ENCODE results near the gene LRRN4CL. TPM values are rescaled to one million over a fixed set of nuclear protein-coding genes. Genes with fewer than 3 reads are reported as not detected.
"Not testable (repeated sequence)": the region's sequence is repeated elsewhere in the genome, so short reads cannot be mapped to it uniquely, and the experiment has no call there.

Gene LRRN4CL
- total RNA-seq, 1 donor from 2014 or later: 2.9 TPM

- DNase-seq (ENCODE audit: low spot score): no peak
- intact Hi-C loops (cut with DNase I): no loop called here
Observed at GRCh38 chr11:62712861-62713260, 23.5 kb upstream of the LRRN4CL start.

GRCh38 chr11:62712276-62712812 is 23.0 kb upstream of the LRRN4CL start:
- DNase-seq (ENCODE audit: low spot score): no peak

GRCh38 chr11:62710001-62710345 is 20.6 kb upstream of the LRRN4CL start:
- intact Hi-C loops (cut with DNase I): no loop called here
- no peak for DNase-seq (ENCODE audit: low spot score)

More at GRCh38 chr11:62712276-62712812, 23.0 kb upstream of the LRRN4CL start:
- intact Hi-C loops (cut with DNase I): no loop called here

GRCh38 chr11:62709247-62710000 is 20.1 kb upstream of the LRRN4CL start:
- intact Hi-C loops (cut with DNase I): loop anchor here (1.0 to 5.0 kb wide), 2 partner anchors 18 to 37 kb away; partner anchors contain the start of genes HNRNPUL2, LBHD1 and UQCC3
- DNase-seq (ENCODE audit: low spot score): peak; percentile 99

GRCh38 chr11:62708793-62709192 is 19.5 kb upstream of the LRRN4CL start:
- no peak for DNase-seq (ENCODE audit: low spot score)
- intact Hi-C loops (cut with DNase I): loop anchor here (1.0 to 5.0 kb wide), 2 partner anchors 19 to 36 kb away; partner anchors contain the start of genes HNRNPUL2, LBHD1 and UQCC3

GRCh38 chr11:62708392-62708791 is 19.1 kb upstream of the LRRN4CL start:
- intact Hi-C loops (cut with DNase I): loop anchor here (5.0 kb wide), 1 partner anchor 36 kb away; the partner anchor contains the start of genes LBHD1 and UQCC3
- DNase-seq (ENCODE audit: low spot score): no peak

GRCh38 chr11:62707277-62707861 is 18.0 kb upstream of the LRRN4CL start, which contains the start of the genes BSCL2 and GNG3:
TSS of gene BSCL2 (minus strand) at chr11:62707424. CDS start at chr11:62707195, 229 bp downstream.
TSS of gene GNG3 (plus strand) at chr11:62707676. CDS start at chr11:62708296, 620 bp downstream.
- DNase-seq (ENCODE audit: low spot score): no peak
- intact Hi-C loops (cut with DNase I): loop anchor here (5.0 kb wide), 1 partner anchor 35 kb away; the partner anchor contains the start of genes LBHD1 and UQCC3

GRCh38 chr11:62706850-62707247 is 17.5 kb upstream of the LRRN4CL start:
- no peak for DNase-seq (ENCODE audit: low spot score)
- intact Hi-C loops (cut with DNase I): loop anchor here (5.0 kb wide), 1 partner anchor 35 kb away; the partner anchor contains the start of genes LBHD1 and UQCC3

- intact Hi-C loops (cut with DNase I): loop anchor here (5.0 kb wide), 1 partner anchor 34 kb away; the partner anchor contains the start of genes LBHD1 and UQCC3
- DNase-seq (ENCODE audit: low spot score): peak; percentile 98
Observed at GRCh38 chr11:62705880-62706849, 16.8 kb upstream of the LRRN4CL start.

GRCh38 chr11:62705413-62705812 is 16.1 kb upstream of the LRRN4CL start:
- DNase-seq (ENCODE audit: low spot score): peak; percentile 39
- intact Hi-C loops (cut with DNase I): loop anchor here (5.0 kb wide), 1 partner anchor 33 kb away; the partner anchor contains the start of genes LBHD1 and UQCC3

- intact Hi-C loops (cut with DNase I): not testable (repeated sequence)
- DNase-seq (ENCODE audit: low spot score): peak; percentile 35
Observed at GRCh38 chr11:62703921-62704320, 14.6 kb upstream of the LRRN4CL start.

GRCh38 chr11:62702246-62702645 is 12.9 kb upstream of the LRRN4CL start:
- DNase-seq (ENCODE audit: low spot score): peak; percentile 36
- intact Hi-C loops (cut with DNase I): no loop called here

GRCh38 chr11:62694455-62695167 is 5.3 kb upstream of the LRRN4CL start:
- DNase-seq (ENCODE audit: low spot score): peak; percentile 90
- intact Hi-C loops (cut with DNase I): loop anchor here (5.0 kb wide), 1 partner anchor 297 kb away; no protein-coding TSS in a partner anchor

GRCh38 chr11:62693624-62694023 is 4.3 kb upstream of the LRRN4CL start:
- intact Hi-C loops (cut with DNase I): loop anchor here (5.0 kb wide), 1 partner anchor 296 kb away; no protein-coding TSS in a partner anchor
- DNase-seq (ENCODE audit: low spot score): not testable (repeated sequence)

GRCh38 chr11:62688491-62688890 is 839 bp downstream of the LRRN4CL start:
- intact Hi-C loops (cut with DNase I): no loop called here
- DNase-seq (ENCODE audit: low spot score): no peak

- no peak for DNase-seq (ENCODE audit: low spot score)
- intact Hi-C loops (cut with DNase I): no loop called here
Observed at GRCh38 chr11:62687508-62688396, 1.6 kb downstream of the LRRN4CL start.

GRCh38 chr11:62682518-62682917 is 6.8 kb downstream of the LRRN4CL start:
- intact Hi-C loops (cut with DNase I): no loop called here
- no peak for DNase-seq (ENCODE audit: low spot score)
